Breast epithelium (tissue), 4 donors: Measurements from ENCODE around the gene OGA. TPM values are rescaled to one million over a fixed set of nuclear protein-coding genes. Genes with fewer than 3 reads are reported as not detected.

Experiments used
- DNase-seq, 2 donors: peaks; one replicate each; pipeline ENCODE4 v3.0.0-alpha.2; 2019; ENCODE audit warnings: low spot score in 2 of 2
- H3K27ac ChIP-seq, 2 donors: fragments of 200-600 bp; sonication (generic) in 1 of 2; one replicate each; pipeline ENCODE4 v1.5.1; 2016 to 2019; ENCODE audit warnings: mild to moderate bottlenecking in 1 of 2
- H3K27me3 ChIP-seq, 2 donors: fragments of 200-600 bp; sonication (generic) in 1 of 2; one replicate each; pipeline versions ENCODE4 v1.5.1 to v1.6.0; 2017 to 2019; ENCODE audit warnings: control low read depth in 1 of 2, mild to moderate bottlenecking in 1 of 2
- H3K36me3 ChIP-seq: fragments of 200-600 bp; one replicate; pipeline ENCODE4 v1.5.1; 2019
- H3K4me1 ChIP-seq, 2 donors: fragments of 200-600 bp; sonication (generic); one replicate each; pipeline ENCODE4 v1.5.1; 2016 to 2019; ENCODE audit warnings: control low read depth in 1 of 2
- H3K4me3 ChIP-seq, 3 donors: fragments of 200-600 bp; sonication (generic); 1 replicate in 2 of 3; 2 replicates in 1 of 3; pipeline ENCODE4 v1.5.1; 2016 to 2019; ENCODE audit warnings: mild to moderate bottlenecking in 3 of 3, moderate library complexity in 2 of 3
- H3K9me3 ChIP-seq, 2 donors: fragments of 200-600 bp; sonication (generic) in 1 of 2; one replicate each; pipeline ENCODE4 v1.5.1; 2016 to 2019; ENCODE audit warnings: control low read depth in 1 of 2
- CTCF ChIP-seq, 3 donors: fragments of 450-650 bp; IDR thresholded peaks; one replicate each; pipeline ENCODE4 v1.5.1; 2016 to 2017; ENCODE audit warnings: antibody characterized with exemption in 3 of 3, mild to moderate bottlenecking in 3 of 3, moderate library complexity in 3 of 3
- POLR2A ChIP-seq: fragments of 450-650 bp; IDR thresholded peaks from one replicate; pipeline ENCODE4 v1.6.1; 2016; ENCODE audit warnings: antibody characterized with exemption, mild to moderate bottlenecking, moderate library complexity
- POLR2AphosphoS5 ChIP-seq, 3 donors: sonication (generic); formaldehyde crosslinking; IDR thresholded peaks; one replicate each; pipeline ENCODE4 v1.6.1; 2017; ENCODE audit warnings: antibody characterized with exemption in 3 of 3
- intact Hi-C: fragments of 100-400 bp; cut with DNase I; formaldehyde crosslinking; loops from one replicate; pipeline ENCODE4 v1.15.1; 2023; ENCODE audit warnings: low total_unique reads
- total RNA-seq, 3 donors: library from RNA; depleted of rRNA; stranded (reverse); fragments of >200 nt; gene quantifications; one replicate each; pipeline ENCODE4 v1.1.0, GENCODE V29; 2016

The OGA gene
- total RNA-seq, 3 donors from 2014 or later: 169 to 200 (median 181) TPM

GRCh38 chr10:101758858-101759257 is 59.4 kb downstream of the OGA start:
- TF ChIP-seq POLR2AphosphoS5 (IDR thresholded peaks at IDR 0.05) (no peak), POLR2A (no peak), CTCF (IDR thresholded peaks at IDR 0.05) (no peak)
- Histone ChIP-seq H3K9me3 (no peaks in the 10 kb centered on the region), H3K4me3 (no peak overlapping the region), H3K27me3 (no peaks in the 10 kb centered on the region), H3K36me3 (no peaks in the 10 kb centered on the region), H3K4me1 (no peaks in the 10 kb centered on the region), H3K27ac (no peak overlapping the region)
- intact Hi-C loops: no loop called here
- DNase-seq: no peak

GRCh38 chr10:101752241-101752640 is 66.0 kb downstream of the OGA start:
- Histone ChIP-seq H3K9me3 (no peaks in the 10 kb centered on the region), H3K36me3 (no peaks in the 10 kb centered on the region), H3K27me3 (no peaks in the 10 kb centered on the region), H3K27ac (no peak overlapping the region), H3K4me3 (no peak overlapping the region), H3K4me1 (no peaks in the 10 kb centered on the region)
- no peak for DNase-seq
- TF ChIP-seq CTCF (IDR thresholded peaks at IDR 0.05) (no peak), POLR2A (no peak), POLR2AphosphoS5 (IDR thresholded peaks at IDR 0.05) (no peak)
- intact Hi-C loops: no loop called here

DNA sequence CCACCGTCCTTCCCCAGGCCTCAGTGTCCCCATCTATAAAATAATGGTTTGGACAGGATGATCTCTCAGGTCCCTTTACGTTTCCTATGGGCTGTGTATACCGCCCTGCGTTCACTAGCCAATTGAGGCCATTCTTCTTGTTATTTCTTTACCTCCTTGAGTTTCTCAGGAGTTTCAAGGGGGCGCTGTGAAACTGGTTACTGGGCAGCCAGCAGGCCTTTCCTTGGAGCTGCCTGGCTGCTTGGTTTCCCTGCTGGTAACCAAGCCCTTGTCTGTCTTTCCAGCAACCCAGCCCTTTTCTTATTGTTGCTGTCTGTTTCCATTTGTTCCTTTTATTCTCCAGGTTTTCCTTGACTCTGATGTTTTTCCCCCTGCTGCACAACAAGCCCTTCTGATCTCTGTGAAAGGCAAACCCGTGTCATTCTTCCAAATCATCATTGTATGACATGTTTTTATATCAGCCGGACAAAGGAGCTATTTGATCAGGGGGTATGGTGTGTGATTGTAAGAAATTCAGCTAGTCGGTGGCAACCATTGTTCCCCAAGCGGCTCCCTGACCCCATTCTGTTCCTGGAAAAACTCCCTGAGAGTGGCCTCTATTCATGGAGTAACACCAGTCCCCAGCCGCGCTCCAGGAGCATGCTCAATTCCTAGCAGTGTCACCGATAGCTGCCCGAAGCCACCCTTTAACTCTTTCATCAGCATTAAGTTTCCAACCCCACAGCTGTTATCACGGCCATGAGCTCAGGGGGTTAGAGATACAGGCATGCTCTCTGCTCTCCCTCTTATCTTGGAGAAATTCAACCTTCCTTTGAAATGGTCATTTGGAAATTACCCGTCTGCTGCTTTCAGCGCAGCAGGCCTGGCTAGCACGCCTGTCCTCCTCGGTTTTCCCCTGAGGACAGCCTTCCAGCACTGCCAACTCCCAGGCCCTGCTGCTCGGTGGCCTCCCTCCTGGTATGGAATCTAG is 68.9 kb downstream of the OGA start:
- no peaks in the 10 kb centered on the region for H3K9me3 ChIP-seq
- no peak overlapping the region for H3K4me3 ChIP-seq
- no peaks in the 10 kb centered on the region for H3K27me3 ChIP-seq
- no peak overlapping the region for H3K27ac ChIP-seq
- intact Hi-C loops: no loop called here
- no peak for TF ChIP-seq POLR2A
- TF ChIP-seq POLR2AphosphoS5 (IDR thresholded peaks at IDR 0.05): no peak
- no peak for TF ChIP-seq CTCF (IDR thresholded peaks at IDR 0.05)
- no peak for DNase-seq
- H3K36me3 ChIP-seq: no peaks in the 10 kb centered on the region
- no peaks in the 10 kb centered on the region for H3K4me1 ChIP-seq

GRCh38 chr10:101748496-101748895 is 69.7 kb downstream of the OGA start:
- no peak for TF ChIP-seq CTCF (IDR thresholded peaks at IDR 0.05)
- no peak for TF ChIP-seq POLR2AphosphoS5 (IDR thresholded peaks at IDR 0.05)
- no peak for TF ChIP-seq POLR2A
- intact Hi-C loops: no loop called here
- Histone ChIP-seq H3K9me3 (no peaks in the 10 kb centered on the region), H3K36me3 (no peaks in the 10 kb centered on the region), H3K27me3 (no peaks in the 10 kb centered on the region), H3K4me3 (no peak overlapping the region), H3K4me1 (no peaks in the 10 kb centered on the region), H3K27ac (no peak overlapping the region)
- no peak for DNase-seq

- H3K9me3 ChIP-seq: no peaks in the 10 kb centered on the region
- TF ChIP-seq POLR2AphosphoS5 (IDR thresholded peaks at IDR 0.05): no peak
- no peak for TF ChIP-seq CTCF (IDR thresholded peaks at IDR 0.05)
- no peak for TF ChIP-seq POLR2A
- H3K27me3 ChIP-seq: peaks cover 0 to 5% of the 10 kb centered on the region in 2 donors
- no peaks in the 10 kb centered on the region for H3K4me1 ChIP-seq
- H3K36me3 ChIP-seq: no peaks in the 10 kb centered on the region
- no peak for DNase-seq
- no peak overlapping the region for H3K4me3 ChIP-seq
- no peak overlapping the region for H3K27ac ChIP-seq
- intact Hi-C loops: no loop called here
Observed at GRCh38 chr10:101745074-101745696, 73.1 kb downstream of the OGA start.
